Measurements from ENCODE around the gene AKT3. TPM values are rescaled to one million over a fixed set of nuclear protein-coding genes. Genes with fewer than 3 reads are reported as not detected.
A peak's percentile ranks its signal among the peaks of the same experiment; 100 is the strongest.

The AKT3 gene
- total RNA-seq, 3 donors from 2014 or later (not counting 1 experiment from before 2014, with no cell fraction given) = 135 to 157 (median 136) TPM

- TF ChIP-seq CTCF (IDR thresholded peaks at IDR 0.05) = no peak
- no peaks in the 10 kb centered on the region for H3K9me3 ChIP-seq (ENCODE audit: control insufficient read depth, insufficient read depth, low read length)
- Mint-ChIP-seq H3K27me3 (ENCODE audit: low read depth in 2 of 2) (no peaks in the 10 kb centered on the region), H3K4me3 (no peak overlapping the region), H3K4me1 (peaks cover 14 to 35% of the 10 kb centered on the region in 2 donors), H3K36me3 (no peaks in the 10 kb centered on the region), H3K9me3 (no peaks in the 10 kb centered on the region), H3K27ac (peak overlapping the region; percentile 59 to 61)
- no peak overlapping the region for H3K27ac ChIP-seq (ENCODE audit: low read length)
- WGBS (ENCODE audit: insufficient coverage) = 5% methylated on average over 1 of the region's 4 CpGs
- ATAC-seq (no peak), DNase-seq (no peak)
- no peak overlapping the region for H3K4me3 ChIP-seq (ENCODE audit: low read length)
- H3K36me3 ChIP-seq (ENCODE audit: control insufficient read depth, insufficient read depth, low read length) = peaks cover 4% of the 10 kb centered on the region
- no peaks in the 10 kb centered on the region for H3K4me1 ChIP-seq (ENCODE audit: control insufficient read depth, insufficient read depth, low read length)
- no peaks in the 10 kb centered on the region for H3K27me3 ChIP-seq (ENCODE audit: control insufficient read depth, insufficient read depth, low read length)
- intact Hi-C loops (cut with micrococcal nuclease) = no loop called here
Observed at GRCh38 chr1:243638186-243638585, 211.9 kb downstream of the AKT3 start.

- Histone ChIP-seq H3K27me3 (ENCODE audit: control insufficient read depth, insufficient read depth, low read length) (no peaks in the 10 kb centered on the region), H3K27ac (ENCODE audit: low read length) (no peak overlapping the region), H3K36me3 (ENCODE audit: control insufficient read depth, insufficient read depth, low read length) (peaks cover 5% of the 10 kb centered on the region), H3K9me3 (ENCODE audit: control insufficient read depth, insufficient read depth, low read length) (peaks cover 2% of the 10 kb centered on the region), H3K4me3 (ENCODE audit: low read length) (no peak overlapping the region), H3K4me1 (ENCODE audit: control insufficient read depth, insufficient read depth, low read length) (no peaks in the 10 kb centered on the region)
- Mint-ChIP-seq H3K4me3 (no peak overlapping the region), H3K27ac (no peak overlapping the region), H3K4me1 (peaks cover 0 to 23% of the 10 kb centered on the region in 2 donors), H3K9me3 (no peaks in the 10 kb centered on the region), H3K36me3 (peaks cover 7% of the 10 kb centered on the region), H3K27me3 (ENCODE audit: low read depth in 2 of 2) (no peaks in the 10 kb centered on the region)
- no peak for TF ChIP-seq CTCF (IDR thresholded peaks at IDR 0.05)
- ATAC-seq (no peak), DNase-seq (no peak)
- intact Hi-C loops (cut with micrococcal nuclease) = no loop called here
- WGBS (ENCODE audit: insufficient coverage) = 95% methylated on average over 2 of the region's 2 CpGs
Observed at GRCh38 chr1:243628476-243628907, 221.6 kb downstream of the AKT3 start.

GRCh38 chr1:243623841-243624240, 226.2 kb downstream of the AKT3 start:
- Mint-ChIP-seq H3K27me3 (ENCODE audit: low read depth in 2 of 2) (no peaks in the 10 kb centered on the region), H3K4me1 (peaks cover 16 to 43% of the 10 kb centered on the region in 2 donors), H3K4me3 (no peak overlapping the region), H3K9me3 (peaks cover 0 to 3% of the 10 kb centered on the region in 2 donors), H3K27ac (peak overlapping the region in 1 of 2 donors; percentile 19), H3K36me3 (peaks cover 7% of the 10 kb centered on the region)
- DNase-seq = no peak
- TF ChIP-seq CTCF (IDR thresholded peaks at IDR 0.05) = no peak
- no peak for ATAC-seq
- Histone ChIP-seq H3K9me3 (ENCODE audit: control insufficient read depth, insufficient read depth, low read length) (peaks cover 9% of the 10 kb centered on the region), H3K4me3 (ENCODE audit: low read length) (no peak overlapping the region), H3K27me3 (ENCODE audit: control insufficient read depth, insufficient read depth, low read length) (no peaks in the 10 kb centered on the region), H3K27ac (ENCODE audit: low read length) (no peak overlapping the region), H3K4me1 (ENCODE audit: control insufficient read depth, insufficient read depth, low read length) (no peaks in the 10 kb centered on the region), H3K36me3 (ENCODE audit: control insufficient read depth, insufficient read depth, low read length) (peaks cover 16% of the 10 kb centered on the region)
- intact Hi-C loops (cut with micrococcal nuclease) = no loop called here
- WGBS (ENCODE audit: insufficient coverage) = 98% methylated on average over 2 of the region's 2 CpGs

GRCh38 chr1:243621973-243622372, 228.1 kb downstream of the AKT3 start:
- Histone ChIP-seq H3K36me3 (ENCODE audit: control insufficient read depth, insufficient read depth, low read length) (peaks cover 14% of the 10 kb centered on the region), H3K27ac (ENCODE audit: low read length) (no peak overlapping the region), H3K4me3 (ENCODE audit: low read length) (no peak overlapping the region), H3K4me1 (ENCODE audit: control insufficient read depth, insufficient read depth, low read length) (no peaks in the 10 kb centered on the region), H3K27me3 (ENCODE audit: control insufficient read depth, insufficient read depth, low read length) (no peaks in the 10 kb centered on the region), H3K9me3 (ENCODE audit: control insufficient read depth, insufficient read depth, low read length) (peaks cover 9% of the 10 kb centered on the region)
- DNase-seq (no peak), ATAC-seq (no peak)
- Mint-ChIP-seq H3K9me3 (peaks cover 0 to 3% of the 10 kb centered on the region in 2 donors), H3K4me1 (peaks cover 16 to 47% of the 10 kb centered on the region in 2 donors), H3K27ac (peak overlapping the region in 1 of 2 donors; percentile 17), H3K4me3 (no peak overlapping the region), H3K27me3 (ENCODE audit: low read depth in 2 of 2) (no peaks in the 10 kb centered on the region), H3K36me3 (peaks cover 7% of the 10 kb centered on the region)
- WGBS (ENCODE audit: insufficient coverage) = 100% methylated on average over 1 of the region's 2 CpGs
- intact Hi-C loops (cut with micrococcal nuclease) = no loop called here
- TF ChIP-seq CTCF (IDR thresholded peaks at IDR 0.05) = no peak
